ENCODE measurements around the gene EPHA6. TPM values are rescaled to one million over a fixed set of nuclear protein-coding genes. Genes with fewer than 3 reads are reported as not detected.

Gene EPHA6
- total and polyA plus RNA-seq, 9 of the 15 experiments (the other 6 are each of a cell fraction or from before 2014, with no cell fraction given): not detected

- DNase-seq (ENCODE audit: extremely low read depth in 1 of 4, low spot score in 3 of 4): no peak
- POLR2A ChIA-PET: no interaction called here
- CTCF ChIA-PET (ENCODE audit: low intra/inter-chr PET ratio): no interaction called here
- Histone ChIP-seq H3K27ac (ENCODE audit: extremely low read depth, low read depth, low read length) (no peak overlapping the region), H3K27me3 (ENCODE audit: control insufficient read depth in 2 of 2, insufficient read depth in 2 of 2, low read length in 2 of 2) (no peaks in the 10 kb centered on the region), H3K9me3 (replicated peaks; ENCODE audit: control insufficient read depth, insufficient read depth, low read depth, low read length) (no peaks in the 10 kb centered on the region), H3K36me3 (ENCODE audit: control insufficient read depth, insufficient read depth, low read length) (no peaks in the 10 kb centered on the region), H3K4me3 (no peak overlapping the region), H3K9ac (ENCODE audit: insufficient read depth in 1 of 2, low read depth in 2 of 2, low read length in 2 of 2) (no peak overlapping the region), H3K79me2 (ENCODE audit: control insufficient read depth, insufficient read depth, low read length) (no peaks in the 10 kb centered on the region), H2AFZ (ENCODE audit: low read depth, low read length) (no peak overlapping the region), H3K4me1 (replicated peaks in 1 of 2; ENCODE audit: control insufficient read depth in 2 of 2, insufficient read depth in 2 of 2, low read length in 2 of 2) (no peaks in the 10 kb centered on the region), H3K4me2 (ENCODE audit: insufficient read depth, low read length) (no peak overlapping the region), H3K9me1 (ENCODE audit: control insufficient read depth, insufficient read depth, low read length) (no peaks in the 10 kb centered on the region), H4K20me1 (replicated peaks; ENCODE audit: control insufficient read depth, insufficient read depth, low read length) (no peaks in the 10 kb centered on the region)
- TF ChIP-seq FUS (optimal IDR thresholded peaks at IDR 0.05; ENCODE audit: low read depth, low read length): no peak
- TF ChIP-seq SRSF1 (IDR thresholded peaks at IDR 0.05; ENCODE audit: low read depth, low read length): no peak
- TF ChIP-seq ZBTB5 (IDR thresholded peaks at IDR 0.05): no peak
- TF ChIP-seq TCF15 (CRISPR knock-in tag; IDR thresholded peaks at IDR 0.05): no peak
- no peak for TF ChIP-seq KLF1 (tag; IDR thresholded peaks at IDR 0.05)
- TF ChIP-seq ELF4 (CRISPR knock-in tag; IDR thresholded peaks at IDR 0.05): no peak
- TF ChIP-seq DPF2 (IDR thresholded peaks at IDR 0.05): no peak
- no peak for TF ChIP-seq ZNF449 (CRISPR knock-in tag; IDR thresholded peaks at IDR 0.05)
- TF ChIP-seq CHD1 (IDR thresholded peaks at IDR 0.05; ENCODE audit: low read length): no peak
- TF ChIP-seq NCOA4 (IDR thresholded peaks at IDR 0.05; ENCODE audit: partially characterized antibody): no peak
- no peak for TF ChIP-seq SIN3A (IDR thresholded peaks at IDR 0.05; ENCODE audit: borderline replicate concordance in 2 of 2, control insufficient read depth in 1 of 2, low read depth in 2 of 2, low read length in 2 of 2)
- TF ChIP-seq KLF10 (CRISPR knock-in tag; IDR thresholded peaks at IDR 0.05): no peak
- TF ChIP-seq SMC3 (conservative IDR thresholded peaks at IDR 0.05; ENCODE audit: insufficient read depth, low read depth, low read length): no peak
- TF ChIP-seq TAL1 (IDR thresholded peaks at IDR 0.05): no peak
- TF ChIP-seq EHMT2 (IDR thresholded peaks at IDR 0.05): no peak
- no peak for TF ChIP-seq U2AF1 (optimal IDR thresholded peaks at IDR 0.05; ENCODE audit: low read depth, low read length)
- no peak for TF ChIP-seq DIDO1 (tag; IDR thresholded peaks at IDR 0.05; ENCODE audit: low read depth)
- in situ Hi-C loops (cut with MboI) (no loop called here), intact Hi-C loops (cut with micrococcal nuclease) (no loop called here)
- BruUV-seq (replicated peaks): no TSS peak
- 0% methylated on average over 1 of the region's 1 CpG for WGBS (ENCODE audit: insufficient coverage, low coverage, missing lambda C conversion rate)
- FAIRE-seq: no peak
- no peak for ATAC-seq
Observed at GRCh38 chr3:97713634-97714033, 899.2 kb downstream of the EPHA6 start.

Data from K562 (cell line).